Adrenal gland (tissue), 12 donors: ENCODE measurements around the gene CERS3. TPM values are rescaled to one million over a fixed set of nuclear protein-coding genes. Genes with fewer than 3 reads are reported as not detected.

Experiments
- DNase-seq, 7 donors: peaks; one replicate each; pipeline ENCODE4 v3.0.0-alpha.2; 2019 to 2020
- H3K27ac ChIP-seq, 5 donors: fragments of 200-600 bp; sonication (generic) in 4 of 5; 1 replicate in 3 of 5; 2 replicates in 2 of 5; pipeline versions ENCODE4 v1.5.1 to v1.8.0; 2016 to 2020; ENCODE audit warnings: mild to moderate bottlenecking in 1 of 5
- H3K27me3 ChIP-seq: fragments of 200-600 bp; 2 replicates; pipeline ENCODE4 v1.8.0; 2021
- H3K36me3 ChIP-seq, 2 donors: fragments of 200-600 bp; replicated peaks in 1 of 2; 1 replicate in 1 of 2; 2 replicates in 1 of 2; pipeline versions ENCODE4 v1.5.1 to v1.8.0; 2018 to 2022
- H3K4me1 ChIP-seq, 2 donors: fragments of 200-600 bp; replicated peaks in 1 of 2; 1 replicate in 1 of 2; 2 replicates in 1 of 2; pipeline versions ENCODE4 v1.5.1 to v1.8.0; 2018 to 2021
- H3K4me3 ChIP-seq, 4 donors: fragments of 200-600 bp; sonication (generic) in 3 of 4; one replicate each; pipeline ENCODE4 v1.5.1; 2016 to 2018
- H3K9me3 ChIP-seq, 3 donors: fragments of 200-600 bp; sonication (generic) in 1 of 3; replicated peaks in 1 of 3; 1 replicate in 2 of 3; 2 replicates in 1 of 3; pipeline versions ENCODE4 v1.5.1 to v1.8.0; 2016 to 2021
- POLR2A ChIP-seq, 2 donors: fragments of 450-650 bp; IDR thresholded peaks; one replicate each; pipeline ENCODE4 v1.6.1; 2017; ENCODE audit warnings: antibody characterized with exemption in 2 of 2, mild to moderate bottlenecking in 2 of 2, moderate library complexity in 1 of 2
- WGBS, 4 donors: extraction: QIAGEN DNeasy Blood & Tissue Kit in 2 of 4; methylation state at CpG; one replicate each; pipeline versions ENCODE4 v1.1.5 to v1.1.7; 2013 to 2017; 5-methylcytosine and 5-hydroxymethylcytosine counted together
- intact Hi-C, 2 donors: fragments of 100-400 bp; cut with DNase I; formaldehyde crosslinking; loops; one replicate each; pipeline versions ENCODE4 v1.14.1 to v1.15.0; 2022 to 2023
- polyA plus RNA-seq, 3 donors: library from polyadenylated mRNA; stranded (reverse); fragments of 200-250 nt in 2 of 3; fragments of 350-450 nt in 1 of 3; fragmentation: Illumina TruSeq in 1 of 3; extraction: RNeasy Lipid Tissue Mini Kit (QIAGEN cat#74804) in 1 of 3; gene quantifications; one replicate each; pipeline ENCODE4 v1.2.3, GENCODE V29; 2013 to 2014
- total RNA-seq, 9 donors: library from RNA; depleted of rRNA in 4 of 9; stranded (reverse); fragments of >200 nt in 4 of 9; fragments of 120-200 nt in 1 of 9; fragmentation: NEBNext Ultra II Directional in 1 of 9; extraction: Animal tissue kit (Norgen Biotek cat#: 25700) in 1 of 9; gene quantifications; one replicate each; pipeline versions ENCODE4 v1.1.0 to v1.2.4, GENCODE V29; 2013 to 2023
- TF ChIP-seq, protein P1 (sequence below), 6 experiments: fragments of 450-650 bp in 4 of 6; fragments of 200-600 bp in 2 of 6; sonication (generic) in 1 of 6; IDR thresholded peaks; 1 replicate in 5 of 6; 2 replicates in 1 of 6; pipeline versions ENCODE4 v1.5.1 to v1.8.0; 2016 to 2021; ENCODE audit warnings: antibody characterized with exemption in 6 of 6, mild to moderate bottlenecking in 2 of 6, moderate library complexity in 1 of 6
- donor health status: healthy with polysubstance abuse.
- donor health status: Bipolar disorder and iron deficiency.
- donor health status: DM: yes; HTN: yes; CAD: no.
- donor health status: DM: no; HTN: no; CAD: no.
- donor health status: DM: no; HTN: no; CAD: no.
- donor health status: DM: yes; HTN: yes; CAD: no.

CERS3 gene
- total and polyA plus RNA-seq, 12 donors: 0.07 to 0.08 TPM; not detected in 10

DNA sequence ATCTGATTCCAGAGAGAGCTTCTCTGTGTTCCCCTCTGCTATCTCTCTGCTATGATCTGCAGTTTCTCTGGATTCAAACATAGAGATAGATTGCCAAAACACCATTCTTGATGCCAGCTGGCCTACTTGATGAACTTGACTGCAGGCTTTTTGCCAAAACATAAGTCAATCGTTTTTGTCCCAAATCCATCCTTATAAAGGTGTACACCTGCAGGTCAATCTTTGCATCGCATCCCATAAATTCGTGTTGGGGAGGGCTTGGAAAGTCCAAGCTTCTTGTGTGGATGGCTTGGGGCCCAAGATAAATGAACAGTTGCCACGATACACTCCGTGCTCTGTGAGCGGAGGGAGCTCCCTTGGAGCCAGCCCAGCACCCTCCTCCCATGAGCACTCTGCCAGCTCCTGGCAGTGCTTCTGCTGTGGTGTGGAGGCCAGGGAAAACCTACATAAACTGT lies 2.7 kb downstream of the CERS3 start:
- DNase-seq: peak in 5 of 7 donors; percentile 18 to 50 (median 23)
- no peaks in the 10 kb centered on the region for H3K27me3 ChIP-seq
- no peak overlapping the region for H3K4me3 ChIP-seq
- WGBS, 4 donors: 46 to 57% (median 51%) methylated on average over 3 to 6 of the region's 6 CpGs
- no peaks in the 10 kb centered on the region for H3K36me3 ChIP-seq
- H3K27ac ChIP-seq: no peak overlapping the region
- no peak for TF ChIP-seq POLR2A (IDR thresholded peaks at IDR 0.05)
- TF ChIP-seq, protein P1, sequence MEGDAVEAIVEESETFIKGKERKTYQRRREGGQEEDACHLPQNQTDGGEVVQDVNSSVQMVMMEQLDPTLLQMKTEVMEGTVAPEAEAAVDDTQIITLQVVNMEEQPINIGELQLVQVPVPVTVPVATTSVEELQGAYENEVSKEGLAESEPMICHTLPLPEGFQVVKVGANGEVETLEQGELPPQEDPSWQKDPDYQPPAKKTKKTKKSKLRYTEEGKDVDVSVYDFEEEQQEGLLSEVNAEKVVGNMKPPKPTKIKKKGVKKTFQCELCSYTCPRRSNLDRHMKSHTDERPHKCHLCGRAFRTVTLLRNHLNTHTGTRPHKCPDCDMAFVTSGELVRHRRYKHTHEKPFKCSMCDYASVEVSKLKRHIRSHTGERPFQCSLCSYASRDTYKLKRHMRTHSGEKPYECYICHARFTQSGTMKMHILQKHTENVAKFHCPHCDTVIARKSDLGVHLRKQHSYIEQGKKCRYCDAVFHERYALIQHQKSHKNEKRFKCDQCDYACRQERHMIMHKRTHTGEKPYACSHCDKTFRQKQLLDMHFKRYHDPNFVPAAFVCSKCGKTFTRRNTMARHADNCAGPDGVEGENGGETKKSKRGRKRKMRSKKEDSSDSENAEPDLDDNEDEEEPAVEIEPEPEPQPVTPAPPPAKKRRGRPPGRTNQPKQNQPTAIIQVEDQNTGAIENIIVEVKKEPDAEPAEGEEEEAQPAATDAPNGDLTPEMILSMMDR (IDR thresholded peaks at IDR 0.05): no peak
- H3K4me1 ChIP-seq: no peaks in the 10 kb centered on the region
- intact Hi-C loops: no loop called here
- H3K9me3 ChIP-seq: no peaks in the 10 kb centered on the region

DNA sequence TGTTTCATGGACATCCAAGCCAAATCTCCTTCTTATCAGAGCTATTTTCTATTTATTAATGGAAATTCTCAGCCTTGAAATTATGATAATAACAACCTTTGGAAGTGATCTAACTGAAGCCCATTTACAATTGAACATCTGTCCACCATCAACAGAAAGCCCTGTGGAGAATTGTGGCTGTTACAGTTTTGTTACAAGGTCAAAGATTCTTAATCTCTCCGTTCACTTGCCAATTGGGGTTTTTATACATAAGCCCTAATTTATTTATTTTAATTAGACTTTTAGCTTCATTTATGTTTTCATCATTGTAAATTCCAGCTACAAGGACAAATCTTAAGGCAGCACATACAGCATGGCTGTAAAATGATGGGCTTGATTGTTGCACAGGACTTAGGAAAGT lies 3.3 kb downstream of the CERS3 start:
- intact Hi-C loops: no loop called here
- H3K4me1 ChIP-seq: no peaks in the 10 kb centered on the region
- WGBS, 4 donors: 36 to 44% (median 42%) methylated on average over 1 of the region's 1 CpG
- no peaks in the 10 kb centered on the region for H3K27me3 ChIP-seq
- no peaks in the 10 kb centered on the region for H3K36me3 ChIP-seq
- H3K27ac ChIP-seq: no peak overlapping the region
- no peak for DNase-seq
- no peak overlapping the region for H3K4me3 ChIP-seq
- TF ChIP-seq, protein P1 (IDR thresholded peaks at IDR 0.05): no peak
- no peak for TF ChIP-seq POLR2A (IDR thresholded peaks at IDR 0.05)
- no peaks in the 10 kb centered on the region for H3K9me3 ChIP-seq

DNA sequence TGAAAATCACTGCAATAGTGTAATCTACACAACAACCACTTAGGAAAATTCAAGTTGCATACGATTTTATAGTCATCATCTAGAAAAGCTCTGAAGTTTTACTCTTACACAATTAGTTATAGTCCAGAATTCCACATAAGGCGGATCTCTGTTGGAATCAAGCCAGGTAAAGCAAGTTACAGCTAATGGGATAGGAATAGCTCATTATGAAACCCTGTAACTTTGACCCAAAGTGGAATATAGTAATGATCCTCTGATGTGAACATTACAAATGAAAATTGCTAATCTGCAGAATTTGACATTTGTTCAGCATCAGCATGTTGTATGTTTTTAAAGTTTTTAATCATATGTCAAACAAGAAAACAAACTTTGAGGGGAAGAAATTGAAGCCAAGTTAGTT lies 4.4 kb downstream of the CERS3 start:
- Histone ChIP-seq H3K4me1 (no peaks in the 10 kb centered on the region), H3K9me3 (no peaks in the 10 kb centered on the region), H3K36me3 (no peaks in the 10 kb centered on the region), H3K27ac (no peak overlapping the region), H3K27me3 (no peaks in the 10 kb centered on the region), H3K4me3 (no peak overlapping the region)
- WGBS, 4 donors: 52 to 69% (median 61%) methylated on average over 2 of the region's 2 CpGs
- TF ChIP-seq, protein P1 (IDR thresholded peaks at IDR 0.05): no peak
- TF ChIP-seq POLR2A (IDR thresholded peaks at IDR 0.05): no peak
- DNase-seq: no peak
- intact Hi-C loops: no loop called here

DNA sequence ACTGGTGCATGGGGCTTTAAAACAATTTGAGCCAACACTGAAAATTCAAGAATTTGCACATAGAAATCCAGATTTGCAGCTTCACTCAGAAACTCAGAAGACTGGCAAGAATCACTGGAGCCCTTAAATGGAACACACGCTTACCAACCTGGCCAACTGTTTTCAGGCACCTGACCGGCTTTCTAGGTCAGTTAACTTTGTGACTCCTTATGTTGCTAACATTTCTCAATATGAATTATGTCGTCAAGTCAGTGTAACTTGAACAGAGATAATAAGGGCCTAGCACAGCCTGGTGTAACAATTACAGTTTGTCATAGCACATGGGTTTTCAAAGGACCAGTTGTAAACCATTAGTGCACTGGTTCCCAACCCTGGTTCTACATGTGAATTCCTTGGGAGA lies 6.8 kb downstream of the CERS3 start:
- 79 to 90% (median 87%) methylated on average over 3 of the region's 3 CpGs for WGBS, 4 donors
- DNase-seq: no peak
- Histone ChIP-seq H3K9me3 (no peaks in the 10 kb centered on the region), H3K4me1 (no peaks in the 10 kb centered on the region), H3K36me3 (no peaks in the 10 kb centered on the region), H3K4me3 (no peak overlapping the region), H3K27me3 (no peaks in the 10 kb centered on the region), H3K27ac (no peak overlapping the region)
- intact Hi-C loops: no loop called here
- no peak for TF ChIP-seq POLR2A (IDR thresholded peaks at IDR 0.05)
- TF ChIP-seq, protein P1 (IDR thresholded peaks at IDR 0.05): no peak
